Omental fat pad (tissue), 4 donors: ENCODE data around the gene SBK2. TPM values are rescaled to one million over a fixed set of nuclear protein-coding genes. Genes with fewer than 3 reads are reported as not detected.

Experiments
- ATAC-seq: fragments of 150-250 bp; one replicate; pipeline ENCODE4 v1.9.1; 2016; ENCODE audit warnings: mild to moderate bottlenecking, moderate library complexity; ENCODE audit not compliant: low FRiP score
- DNase-seq: peaks from one replicate; pipeline ENCODE4 v3.0.0-alpha.2; 2019; ENCODE audit warnings: low spot score
- total RNA-seq, 4 donors: library from RNA; depleted of rRNA; stranded (reverse); fragments of >200 nt; gene quantifications; one replicate each; pipeline ENCODE4 v1.1.0, GENCODE V29; 2016
- TF ChIP-seq, protein P1 (sequence below), 3 donors: fragments of 450-650 bp; IDR thresholded peaks; one replicate each; pipeline ENCODE4 v1.5.1; 2016 to 2017; ENCODE audit warnings: antibody characterized with exemption in 3 of 3, mild to moderate bottlenecking in 3 of 3, moderate library complexity in 2 of 3

The SBK2 gene
- total RNA-seq, 4 donors from 2014 or later, result 0.56 TPM; not detected in 3

DNA sequence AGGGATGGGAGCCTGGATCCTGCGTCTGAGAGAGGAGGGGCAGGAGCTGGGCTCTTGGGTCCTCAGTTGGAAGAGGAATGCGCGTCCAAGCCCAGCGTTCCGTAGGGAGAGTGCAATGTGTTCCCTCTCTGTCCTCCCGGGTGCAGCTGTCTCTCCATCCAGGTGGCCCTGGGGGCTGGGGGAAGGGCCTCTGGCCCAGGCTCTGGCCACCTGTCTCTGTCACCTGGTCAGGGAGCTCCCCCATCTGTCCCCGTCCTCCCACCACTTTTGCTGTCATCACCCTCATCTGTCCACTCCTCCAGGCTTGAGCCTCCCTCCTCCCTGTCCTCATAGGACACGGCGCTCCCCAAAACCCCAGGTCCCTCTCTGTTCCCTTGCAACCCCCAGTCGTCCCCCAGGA, 3.7 kb upstream of the SBK2 start:
- DNase-seq (no peak), ATAC-seq (no peak)
- TF ChIP-seq, protein P1, sequence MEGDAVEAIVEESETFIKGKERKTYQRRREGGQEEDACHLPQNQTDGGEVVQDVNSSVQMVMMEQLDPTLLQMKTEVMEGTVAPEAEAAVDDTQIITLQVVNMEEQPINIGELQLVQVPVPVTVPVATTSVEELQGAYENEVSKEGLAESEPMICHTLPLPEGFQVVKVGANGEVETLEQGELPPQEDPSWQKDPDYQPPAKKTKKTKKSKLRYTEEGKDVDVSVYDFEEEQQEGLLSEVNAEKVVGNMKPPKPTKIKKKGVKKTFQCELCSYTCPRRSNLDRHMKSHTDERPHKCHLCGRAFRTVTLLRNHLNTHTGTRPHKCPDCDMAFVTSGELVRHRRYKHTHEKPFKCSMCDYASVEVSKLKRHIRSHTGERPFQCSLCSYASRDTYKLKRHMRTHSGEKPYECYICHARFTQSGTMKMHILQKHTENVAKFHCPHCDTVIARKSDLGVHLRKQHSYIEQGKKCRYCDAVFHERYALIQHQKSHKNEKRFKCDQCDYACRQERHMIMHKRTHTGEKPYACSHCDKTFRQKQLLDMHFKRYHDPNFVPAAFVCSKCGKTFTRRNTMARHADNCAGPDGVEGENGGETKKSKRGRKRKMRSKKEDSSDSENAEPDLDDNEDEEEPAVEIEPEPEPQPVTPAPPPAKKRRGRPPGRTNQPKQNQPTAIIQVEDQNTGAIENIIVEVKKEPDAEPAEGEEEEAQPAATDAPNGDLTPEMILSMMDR (IDR thresholded peaks at IDR 0.05), result no peak

DNA sequence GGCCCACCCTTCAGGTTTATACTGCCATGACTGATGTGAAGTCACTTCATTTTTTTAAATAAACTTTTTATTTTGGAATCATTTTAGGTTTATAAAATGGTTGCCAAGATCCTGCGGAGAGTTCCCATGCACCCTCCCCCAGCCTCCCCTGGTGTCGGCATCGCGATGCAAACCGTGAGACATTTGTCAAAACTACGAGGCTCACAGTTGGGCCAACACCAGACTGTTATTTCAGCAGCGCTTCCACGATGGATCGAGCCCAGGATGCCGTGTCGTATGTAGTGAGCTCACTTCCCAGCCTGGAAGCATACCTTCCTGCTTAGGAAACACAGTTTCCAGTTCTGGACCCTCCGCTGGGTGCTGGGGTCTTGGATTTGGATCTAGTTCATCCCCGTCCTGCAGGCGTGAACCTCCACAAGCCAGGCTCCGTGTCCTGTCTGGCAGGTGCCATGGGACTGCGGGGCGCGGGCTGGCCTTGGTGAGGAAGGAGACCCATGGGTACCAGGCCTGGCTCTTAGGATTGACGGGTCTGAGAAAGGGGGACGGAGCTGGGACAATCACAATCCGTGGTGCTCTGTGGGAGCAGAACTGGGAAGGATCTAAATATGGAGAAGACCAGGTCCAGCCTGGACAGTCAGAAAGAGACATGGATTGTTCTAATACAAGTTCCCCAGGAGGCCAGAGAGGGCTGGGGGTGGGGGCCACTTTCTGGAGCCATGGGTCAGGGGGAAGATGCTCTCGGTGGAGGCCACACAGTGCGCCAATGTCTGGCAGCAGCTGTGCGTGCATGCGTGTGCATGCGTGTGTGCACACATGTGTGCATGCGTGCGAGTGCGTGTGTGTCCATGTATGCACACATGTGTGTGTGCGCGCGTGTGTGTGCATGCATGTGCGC, 2.4 kb upstream of the SBK2 start:
- ATAC-seq, result no peak
- TF ChIP-seq, protein P1 (IDR thresholded peaks at IDR 0.05), result no peak
- DNase-seq, result no peak

DNA sequence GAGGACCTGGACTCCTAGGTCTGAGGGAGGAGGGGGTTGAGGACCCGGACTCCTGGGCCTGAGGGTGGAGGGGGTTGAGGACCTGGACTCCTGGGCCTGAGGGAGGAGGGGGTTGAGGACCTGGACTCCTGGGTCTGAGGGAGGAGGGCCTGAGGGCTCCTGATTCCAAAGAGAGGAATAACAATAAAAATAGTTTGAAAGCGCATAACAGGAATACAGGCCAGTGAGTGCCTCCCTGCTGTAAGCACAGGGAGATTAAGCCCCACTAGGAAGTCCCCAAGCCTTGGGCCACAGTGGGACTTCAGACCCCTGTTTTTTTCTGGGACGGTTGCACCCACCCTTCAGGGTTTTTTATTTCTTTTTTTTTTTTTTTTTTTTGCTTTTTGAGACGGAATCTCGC, 1.2 kb upstream of the SBK2 start:
- ATAC-seq (no peak), DNase-seq (no peak)
- TF ChIP-seq, protein P1 (IDR thresholded peaks at IDR 0.05), result no peak

DNA sequence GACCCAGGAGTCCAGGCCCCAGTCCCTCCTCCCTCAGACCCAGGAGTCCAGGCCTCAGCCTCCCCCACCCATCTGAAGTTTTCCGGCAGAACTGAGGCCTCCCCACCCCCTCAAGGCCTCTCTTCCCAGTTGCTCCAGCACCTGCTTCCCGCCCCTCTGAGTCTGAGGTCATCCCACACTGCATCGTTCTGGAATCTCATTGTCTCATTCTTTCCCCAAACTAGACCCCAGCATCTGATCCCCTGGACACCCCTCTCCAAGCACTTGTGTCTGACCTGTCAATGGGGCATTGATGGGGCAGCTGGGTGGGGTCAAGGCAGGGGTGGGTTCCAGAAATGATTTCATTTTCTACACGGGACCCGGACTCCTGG, 793 bp upstream of the SBK2 start:
- DNase-seq, result no peak
- TF ChIP-seq, protein P1 (IDR thresholded peaks at IDR 0.05), result no peak
- no peak for ATAC-seq

DNA sequence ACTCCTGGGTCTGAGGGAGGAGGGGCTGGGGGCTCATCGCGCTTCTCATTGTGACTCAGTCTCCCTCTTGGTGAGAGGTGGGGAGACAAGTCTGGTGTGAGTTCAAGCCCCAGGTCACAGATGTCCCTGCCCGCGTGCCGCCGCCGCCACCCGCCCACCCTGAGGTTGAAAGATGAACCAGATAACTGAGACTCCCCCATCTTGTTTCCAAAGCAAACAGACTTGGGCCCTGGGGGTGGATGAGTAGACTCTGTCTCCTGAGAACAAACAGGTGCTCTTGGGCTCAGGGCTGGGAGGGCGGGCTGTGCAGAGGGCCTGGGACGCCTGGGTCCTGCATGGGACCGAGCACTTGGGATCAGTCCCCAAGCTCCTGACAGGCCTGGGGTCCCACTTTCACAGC, 567 bp downstream of the SBK2 start:
- TF ChIP-seq, protein P1 (IDR thresholded peaks at IDR 0.05), result no peak
- no peak for ATAC-seq
- DNase-seq, result no peak

DNA sequence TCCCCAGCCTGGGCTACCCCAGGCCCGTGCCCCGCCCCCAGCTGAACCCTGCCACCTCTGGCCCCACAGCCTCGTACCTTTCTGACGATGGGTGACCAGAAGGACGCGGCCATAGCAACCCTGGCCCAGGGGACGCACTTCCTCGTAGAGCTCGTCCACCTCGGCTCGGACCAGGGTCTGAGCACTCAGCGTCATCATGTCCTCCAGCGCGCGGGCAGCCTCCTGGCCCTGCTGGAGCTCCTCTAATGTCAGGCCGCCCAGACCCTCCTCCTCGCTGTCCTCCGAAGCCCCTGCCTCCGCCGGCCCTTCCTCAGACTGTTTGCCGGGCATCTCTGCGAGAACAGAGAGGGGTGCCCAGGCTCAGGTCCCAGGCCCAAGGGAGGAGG, 975 bp downstream of the SBK2 start:
- ATAC-seq, result no peak
- TF ChIP-seq, protein P1 (IDR thresholded peaks at IDR 0.05), result no peak
- DNase-seq, result no peak
